K562 (cell line): ENCODE results near the gene SERTAD2. TPM values are rescaled to one million over a fixed set of nuclear protein-coding genes. Genes with fewer than 3 reads are reported as not detected.

ENCODE experiments used
- GABPA ChIP-seq: fragments of 200-800 bp; sonication (Bioruptor generic); conservative IDR thresholded peaks from 2 replicates; pipeline ENCODE4 v1.6.1; 2016; ENCODE audit warnings: low read depth, missing genetic modification characterization, missing compliant biosample characterization
- ID3 ChIP-seq, 2 experiments: fragments of 250-450 bp in 1 of 2; fragments of 450-650 bp in 1 of 2; sonication (Bioruptor Pico) in 1 of 2; IDR thresholded peaks; 2 replicates each; pipeline versions ENCODE4 v1.6.1 to v1.8.0; 2016 to 2021; ENCODE audit warnings: mild to moderate bottlenecking in 2 of 2, moderate library complexity in 2 of 2, missing compliant biosample characterization in 1 of 2, missing genetic modification characterization in 1 of 2
- NCOA2 ChIP-seq, 2 experiments: fragments of 450-650 bp; IDR thresholded peaks; 2 replicates each; pipeline ENCODE4 v1.6.1; 2018; ENCODE audit warnings: mild to moderate bottlenecking in 2 of 2, moderate library complexity in 1 of 2; ENCODE audit not compliant: partially characterized antibody in 2 of 2
- THAP12 ChIP-seq: fragments of 250-450 bp; sonication (Bioruptor Pico); IDR thresholded peaks from 2 replicates; pipeline ENCODE4 v1.9.0; 2021; ENCODE audit warnings: mild to moderate bottlenecking, inconsistent platforms
- ZNF407 ChIP-seq: fragments of 450-650 bp; IDR thresholded peaks from 2 replicates; pipeline ENCODE4 v1.6.1; 2016; ENCODE audit warnings: low read depth
- polyA plus RNA-seq, 8 experiments: library from polyadenylated mRNA; depleted of rRNA in 4 of 8; stranded (reverse) in 5 of 8; unstranded in 3 of 8; fragments of >200 nt; fragmentation: Nextera tagmentation in 2 of 8; fragmentation: Illumina TruSeq in 1 of 8; extraction: Ambion mirVana in 2 of 8; extraction: Trizol in 1 of 8; gene quantifications; 2 replicates each; pipeline versions ENCODE4 v1.2.1 to v1.2.3, GENCODE V29; 2011 to 2014; ENCODE audit warnings: inconsistent platforms in 1 of 8, missing spikeins in 1 of 8
- total RNA-seq, 7 experiments: library from RNA; depleted of rRNA in 6 of 7; stranded (reverse); fragments of >200 nt in 6 of 7; fragmentation: Illumina TruSeq in 2 of 7; extraction: Trizol in 2 of 7; gene quantifications; 2 replicates each; pipeline versions ENCODE4 v1.2.1 to v1.2.3, GENCODE V29; 2011 to 2021; ENCODE audit warnings: low replicate concordance in 1 of 7

Gene SERTAD2
- total and polyA plus RNA-seq, 9 of the 15 experiments (the other 6 are each of a cell fraction or from before 2014, with no cell fraction given) = 3.0 to 12.5 (median 6.1) TPM

- no peak for TF ChIP-seq ZNF407
- no peak for TF ChIP-seq NCOA2 (IDR thresholded peaks at IDR 0.05; ENCODE audit: partially characterized antibody in 2 of 2)
- TF ChIP-seq THAP12 (CRISPR knock-in tag) = peak; percentile 73; the same call in 1 of the 2 replicates
- peak; percentile 49; the same call in 1 of the 2 replicates for TF ChIP-seq GABPA (tag)
- no peak for TF ChIP-seq ID3 (CRISPR knock-in tag; IDR thresholded peaks at IDR 0.05)
- TF ChIP-seq ID3 (tag; IDR thresholded peaks at IDR 0.05) = no peak
These were observed 9.0 kb downstream of the SERTAD2 start (continued) for GRCh38 chr2:64644458-64645382.
